K562 (cell line): ENCODE measurements around the gene IRF2. TPM values are rescaled to one million over a fixed set of nuclear protein-coding genes. Genes with fewer than 3 reads are reported as not detected.

Experiments
- ATAC-seq: fragments of 200-7000 bp; cut with Tn5 transposase; 3 replicates; pipeline ENCODE4 v1.9.1; 2020; ENCODE audit warnings: moderate library complexity
- BruUV-seq: library from RNA; stranded (reverse); fragments of 400-500 nt; replicated peaks from 2 replicates; lab custom pipeline; 2021; lab: Mats Ljungman, UMichigan
- CTCF ChIA-PET: fragments of 300-600 bp; formaldehyde crosslinking; extraction: SDS; loops from one replicate; lab custom pipeline; 2021; ENCODE audit warnings: low intra/inter-chr PET ratio; lab: Yijun Ruan, JAX
- POLR2A ChIA-PET: fragments of 300-600, 350-650 bp; sonication (Branson Sonifier 250); formaldehyde crosslinking; extraction: SDS; loops from one replicate; lab custom pipeline; 2021; ENCODE audit warnings: antibody characterized with exemption, inconsistent platforms; lab: Yijun Ruan, JAX
- DNase-seq, 4 experiments: peaks; one replicate each; pipeline versions ENCODE4 v3.0.0 to v3.0.0-alpha.2; 2011 to 2018; ENCODE audit warnings: low spot score in 3 of 4, mixed read lengths in 3 of 4; ENCODE audit errors: extremely low read depth in 1 of 4
- FAIRE-seq: peaks from 2 replicates; lab custom pipeline; 2011; peaks lifted over from hg19 to GRCh38; lab: Jason Lieb, UNC
- H2AFZ ChIP-seq: 2 replicates; pipeline ENCODE4 v1.6.0; 2011; ENCODE audit warnings: low read depth, low read length, control low read depth, inconsistent platforms
- H3K27ac ChIP-seq: fragments of 200-600 bp; 3 replicates; pipeline ENCODE4 v1.8.0; 2011; ENCODE audit warnings: low read depth, mild to moderate bottlenecking, control low read depth, inconsistent platforms, low read length, moderate library complexity, mixed read lengths; ENCODE audit errors: extremely low read depth
- H3K27me3 ChIP-seq, 2 experiments: fragments of 300-600 bp in 1 of 2; 2 replicates in 1 of 2; 3 replicates in 1 of 2; pipeline versions ENCODE4 v1.6.0 to v1.8.0; 2011; ENCODE audit warnings: inconsistent platforms in 2 of 2, low read length in 2 of 2, mild to moderate bottlenecking in 1 of 2, mixed read lengths in 1 of 2, moderate library complexity in 1 of 2; ENCODE audit not compliant: control insufficient read depth in 2 of 2, insufficient read depth in 2 of 2
- H3K36me3 ChIP-seq: fragments of 300-600 bp; 3 replicates; pipeline ENCODE4 v1.8.0; 2011; ENCODE audit warnings: mild to moderate bottlenecking, low read length, inconsistent platforms; ENCODE audit not compliant: control insufficient read depth, insufficient read depth
- H3K4me1 ChIP-seq, 2 experiments: fragments of 200-600 bp in 1 of 2; replicated peaks in 1 of 2; 2 replicates in 1 of 2; 3 replicates in 1 of 2; pipeline versions ENCODE4 v1.5.1 to v1.8.0; 2011; ENCODE audit warnings: inconsistent platforms in 2 of 2, low read length in 2 of 2, mild to moderate bottlenecking in 1 of 2, mixed read lengths in 1 of 2, moderate library complexity in 1 of 2; ENCODE audit not compliant: control insufficient read depth in 2 of 2, insufficient read depth in 2 of 2
- H3K4me2 ChIP-seq: 2 replicates; pipeline ENCODE4 v1.6.1; 2011; ENCODE audit warnings: low read length, control low read depth, inconsistent platforms, mixed read lengths; ENCODE audit not compliant: insufficient read depth
- H3K4me3 ChIP-seq: fragments of 200-600 bp; sonication (generic), shearing (Covaris generic); 2 replicates; pipeline ENCODE4 v1.5.1; 2016; ENCODE audit warnings: control low read depth, inconsistent platforms
- H3K79me2 ChIP-seq: fragments of 200-600 bp; 3 replicates; pipeline ENCODE4 v1.8.0; 2011; ENCODE audit warnings: low read length, inconsistent platforms; ENCODE audit not compliant: control insufficient read depth, insufficient read depth
- H3K9ac ChIP-seq, 2 experiments: 2 replicates each; pipeline versions ENCODE4 v1.6.0 to v1.6.1; 2011; ENCODE audit warnings: low read depth in 2 of 2, low read length in 2 of 2, control low read depth in 1 of 2, inconsistent platforms in 1 of 2, mild to moderate bottlenecking in 1 of 2, mixed read lengths in 1 of 2; ENCODE audit not compliant: insufficient read depth in 1 of 2
- H3K9me1 ChIP-seq: one replicate; pipeline ENCODE4 v1.6.0; 2011; ENCODE audit warnings: inconsistent platforms, mild to moderate bottlenecking, low read length, moderate library complexity; ENCODE audit not compliant: control insufficient read depth, insufficient read depth
- H3K9me3 ChIP-seq: replicated peaks from 2 replicates; pipeline ENCODE4 v1.5.1; 2011; ENCODE audit warnings: low read depth, low read length, inconsistent platforms; ENCODE audit not compliant: control insufficient read depth, insufficient read depth
- H4K20me1 ChIP-seq: replicated peaks from 2 replicates; pipeline ENCODE4 v1.6.1; 2011; ENCODE audit warnings: low read length, inconsistent platforms, mixed read lengths; ENCODE audit not compliant: control insufficient read depth, insufficient read depth
- PRDM10 ChIP-seq: fragments of 450-650 bp; IDR thresholded peaks from 2 replicates; pipeline ENCODE4 v1.6.1; 2018; ENCODE audit not compliant: partially characterized antibody
- TAL1 ChIP-seq: fragments of 450-650 bp; IDR thresholded peaks from 2 replicates; pipeline ENCODE4 v1.6.1; 2016; ENCODE audit warnings: mild to moderate bottlenecking
- TCF7 ChIP-seq: sonication (generic); IDR thresholded peaks from 2 replicates; pipeline ENCODE4 v1.6.1; 2016; ENCODE audit warnings: antibody characterized with exemption, borderline replicate concordance
- WGBS: fragments of 100-300 bp; shearing (Covaris generic); methylation state at CpG from one replicate; pipeline ENCODE4 v1.1.6; 2016; ENCODE audit warnings: low coverage, mixed read lengths; ENCODE audit not compliant: insufficient coverage; ENCODE audit errors: missing lambda C conversion rate; 5-methylcytosine and 5-hydroxymethylcytosine counted together
- in situ Hi-C: fragments of 300-500 bp; cut with MboI; formaldehyde crosslinking; loops from 4 replicates; pipeline ENCODE4 v1.15.0; 2018; ENCODE audit warnings: inconsistent platforms, mixed read lengths
- intact Hi-C: fragments of 100-400 bp; cut with micrococcal nuclease; formaldehyde crosslinking; loops from 2 replicates; pipeline ENCODE4 v1.14.2; 2022
- polyA plus RNA-seq, 8 experiments: library from polyadenylated mRNA; depleted of rRNA in 4 of 8; stranded (reverse) in 5 of 8; unstranded in 3 of 8; fragments of >200 nt; fragmentation: Nextera tagmentation in 2 of 8; fragmentation: Illumina TruSeq in 1 of 8; extraction: Ambion mirVana in 2 of 8; extraction: Trizol in 1 of 8; gene quantifications; 2 replicates each; pipeline versions ENCODE4 v1.2.1 to v1.2.3, GENCODE V29; 2011 to 2014; ENCODE audit warnings: inconsistent platforms in 1 of 8, missing spikeins in 1 of 8
- total RNA-seq, 7 experiments: library from RNA; depleted of rRNA in 6 of 7; stranded (reverse); fragments of >200 nt in 6 of 7; fragmentation: Illumina TruSeq in 2 of 7; extraction: Trizol in 2 of 7; gene quantifications; 2 replicates each; pipeline versions ENCODE4 v1.2.1 to v1.2.3, GENCODE V29; 2011 to 2021; ENCODE audit warnings: low replicate concordance in 1 of 7

Gene IRF2
- total and polyA plus RNA-seq, 9 of the 15 experiments (the other 6 are each of a cell fraction or from before 2014, with no cell fraction given) = 7.1 to 17.1 (median 11.3) TPM

- Histone ChIP-seq H3K79me2 (no peaks in the 10 kb centered on the region), H3K4me3 (no peak overlapping the region), H3K9me1 (no peaks in the 10 kb centered on the region), H3K4me2 (no peak overlapping the region), H3K27ac (peak overlapping the region; percentile 70; the same call in 1 of the 3 replicates), H2AFZ (no peak overlapping the region), H3K9me3 (no peaks in the 10 kb centered on the region), H3K9ac (0 out of 4 replicates have a peak overlapping the region, but pooled peaks of 1 of the 2 experiments have one; percentile 52), H3K36me3 (peaks cover 12% of the 10 kb centered on the region; the same call in 2 of the 3 replicates), H3K27me3 (no peaks in the 10 kb centered on the region), H4K20me1 (no peaks in the 10 kb centered on the region), H3K4me1 (peaks cover 30 to 54% of the 10 kb centered on the region in 2 experiments)
- CTCF ChIA-PET = no interaction called here
- 62% methylated on average over 7 of the region's 7 CpGs for WGBS
- POLR2A ChIA-PET = no interaction called here
- TF ChIP-seq PRDM10 (peak; percentile 8), TAL1 (no peak), TCF7 (no peak)
- intact Hi-C loops = loop anchor here (5.0 kb wide), 2 partner anchors 48 to 152 kb away; no protein-coding TSS in a partner anchor
- DNase-seq (no peak), FAIRE-seq (no peak), ATAC-seq (no peak)
- in situ Hi-C loops = no loop called here
- BruUV-seq = no TSS peak
Measured at GRCh38 chr4:184384810-184385557, 89.4 kb downstream of the IRF2 start.
